ENCODE results near the gene AHCYL1. TPM values are rescaled to one million over a fixed set of nuclear protein-coding genes. Genes with fewer than 3 reads are reported as not detected.
A peak's percentile ranks its signal among the peaks of the same experiment; 100 is the strongest.

AHCYL1 gene
- total RNA-seq, 1 experiment from 2014 or later: 92.0 TPM

DNA sequence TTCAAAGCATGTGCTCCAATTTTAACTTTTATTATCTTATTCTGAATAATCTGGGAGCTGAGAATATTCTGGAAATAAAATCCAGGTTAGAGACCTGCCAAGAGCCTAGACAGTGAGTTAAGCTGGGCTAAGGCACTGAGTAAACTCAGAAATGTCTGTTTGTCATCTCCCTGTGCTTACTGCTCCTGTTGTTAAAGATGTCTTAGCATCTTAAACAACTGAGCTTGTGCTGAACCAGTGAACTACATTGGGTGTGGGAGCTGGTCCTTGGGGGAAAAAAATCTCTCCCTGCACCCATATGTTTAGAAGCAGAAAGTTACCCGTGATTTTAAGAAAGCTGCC is 25.0 kb upstream of the AHCYL1 start:
- Histone ChIP-seq H3K9me3 (ENCODE audit: control insufficient read depth in 1 of 2, insufficient read depth in 1 of 2, low read depth in 1 of 2, low read length in 2 of 2) (no peaks in the 10 kb centered on the region), H3K4me1 (ENCODE audit: control insufficient read depth in 1 of 2, insufficient read depth in 2 of 2, low read length in 2 of 2) (peaks cover 7 to 12% of the 10 kb centered on the region in 2 experiments; a peak in 3 of 4 replicates), H3K9ac (ENCODE audit: low read length) (no peak overlapping the region), H3K27ac (ENCODE audit: low read depth, low read length) (no peak overlapping the region), H2AFZ (ENCODE audit: low read depth, low read length, poor library complexity, severe bottlenecking) (peak overlapping the region; percentile 67), H3K9me2 (ENCODE audit: insufficient read depth) (no peaks in the 10 kb centered on the region), H3K79me2 (ENCODE audit: insufficient read depth, low read length) (no peaks in the 10 kb centered on the region), H3K4me2 (ENCODE audit: low read length) (peak overlapping the region; percentile 35; the same call in 1 of the 2 replicates), H3K27me3 (ENCODE audit: insufficient read depth, low read length) (no peaks in the 10 kb centered on the region), H3K4me3 (replicated peaks in 1 of 2; ENCODE audit: low read depth in 1 of 2, low read length in 2 of 2) (no peak overlapping the region), H3K36me3 (ENCODE audit: control insufficient read depth in 1 of 2, insufficient read depth in 2 of 2, low read length in 2 of 2) (no peaks in the 10 kb centered on the region), H4K20me1 (ENCODE audit: insufficient read depth) (no peaks in the 10 kb centered on the region)
- DNase-seq (ENCODE audit: low read depth, low spot score) (no peak), ATAC-seq (peak; percentile 6; the same call in 1 of the 2 replicates)
- ChIA-PET RAD21 (ENCODE audit: low non-redundant PET in 1 of 2, low total read pairs in 2 of 2, uncharacterized antibody in 2 of 2, unreplicated experiment in 2 of 2) (interaction anchor here in 1 of 2 experiments (0.6 kb wide), 1 partner anchor 184 kb away, joined by 8 read pairs; no protein-coding TSS in a partner anchor), CTCF (interaction anchor here (2.5 kb wide), 1 partner anchor 25 kb away, joined by 12 read pairs; the partner anchor contains the start of gene AHCYL1), POLR2A (no interaction called here)
- BruUV-seq (replicated peaks): no TSS peak
- TF ChIP-seq SP1 (IDR thresholded peaks at IDR 0.05; ENCODE audit: low read depth) (no peak), POLR2AphosphoS5 (IDR thresholded peaks at IDR 0.05; ENCODE audit: low read depth, low read length) (no peak), EZH2phosphoT487 (IDR thresholded peaks at IDR 0.05; ENCODE audit: borderline replicate concordance) (no peak), RAD21 (IDR thresholded peaks at IDR 0.05; ENCODE audit: low read depth) (no peak)
- TF ChIP-seq, protein P1, sequence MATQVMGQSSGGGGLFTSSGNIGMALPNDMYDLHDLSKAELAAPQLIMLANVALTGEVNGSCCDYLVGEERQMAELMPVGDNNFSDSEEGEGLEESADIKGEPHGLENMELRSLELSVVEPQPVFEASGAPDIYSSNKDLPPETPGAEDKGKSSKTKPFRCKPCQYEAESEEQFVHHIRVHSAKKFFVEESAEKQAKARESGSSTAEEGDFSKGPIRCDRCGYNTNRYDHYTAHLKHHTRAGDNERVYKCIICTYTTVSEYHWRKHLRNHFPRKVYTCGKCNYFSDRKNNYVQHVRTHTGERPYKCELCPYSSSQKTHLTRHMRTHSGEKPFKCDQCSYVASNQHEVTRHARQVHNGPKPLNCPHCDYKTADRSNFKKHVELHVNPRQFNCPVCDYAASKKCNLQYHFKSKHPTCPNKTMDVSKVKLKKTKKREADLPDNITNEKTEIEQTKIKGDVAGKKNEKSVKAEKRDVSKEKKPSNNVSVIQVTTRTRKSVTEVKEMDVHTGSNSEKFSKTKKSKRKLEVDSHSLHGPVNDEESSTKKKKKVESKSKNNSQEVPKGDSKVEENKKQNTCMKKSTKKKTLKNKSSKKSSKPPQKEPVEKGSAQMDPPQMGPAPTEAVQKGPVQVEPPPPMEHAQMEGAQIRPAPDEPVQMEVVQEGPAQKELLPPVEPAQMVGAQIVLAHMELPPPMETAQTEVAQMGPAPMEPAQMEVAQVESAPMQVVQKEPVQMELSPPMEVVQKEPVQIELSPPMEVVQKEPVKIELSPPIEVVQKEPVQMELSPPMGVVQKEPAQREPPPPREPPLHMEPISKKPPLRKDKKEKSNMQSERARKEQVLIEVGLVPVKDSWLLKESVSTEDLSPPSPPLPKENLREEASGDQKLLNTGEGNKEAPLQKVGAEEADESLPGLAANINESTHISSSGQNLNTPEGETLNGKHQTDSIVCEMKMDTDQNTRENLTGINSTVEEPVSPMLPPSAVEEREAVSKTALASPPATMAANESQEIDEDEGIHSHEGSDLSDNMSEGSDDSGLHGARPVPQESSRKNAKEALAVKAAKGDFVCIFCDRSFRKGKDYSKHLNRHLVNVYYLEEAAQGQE (IDR thresholded peaks at IDR 0.05; ENCODE audit: low read depth): no peak
- intact Hi-C loops (cut with micrococcal nuclease): no loop called here
